ENCODE results near the gene DNPH1.

The DNPH1 gene

GRCh38 chr6:43243664-43244321 is 14.5 kb upstream of the DNPH1 start:
- no peak for DNase-seq (ENCODE audit: low spot score)

GRCh38 chr6:43242908-43243663 is 13.8 kb upstream of the DNPH1 start, which contains the start of gene TTBK1:
TSS of gene TTBK1 (plus strand) at chr6:43243481. CDS start at chr6:43246661, 3,180 bp downstream.
- DNase-seq (ENCODE audit: low spot score): no peak

GRCh38 chr6:43241446-43241845 is 12.2 kb upstream of the DNPH1 start:
- no peak for DNase-seq (ENCODE audit: low spot score)

GRCh38 chr6:43240950-43241349 is 11.7 kb upstream of the DNPH1 start:
- no peak for DNase-seq (ENCODE audit: low spot score)

GRCh38 chr6:43239054-43239453 is 9.8 kb upstream of the DNPH1 start:
- DNase-seq (ENCODE audit: low spot score): no peak

- DNase-seq (ENCODE audit: low spot score): no peak
Observed at GRCh38 chr6:43235841-43236240, 6.6 kb upstream of the DNPH1 start.

GRCh38 chr6:43231735-43232450 is 2.6 kb upstream of the DNPH1 start:
- DNase-seq (ENCODE audit: low spot score): no peak

GRCh38 chr6:43231053-43231452 is 1.8 kb upstream of the DNPH1 start:
- DNase-seq (ENCODE audit: low spot score): no peak

GRCh38 chr6:43229803-43230620 is 731 bp upstream of the DNPH1 start:
- DNase-seq (ENCODE audit: low spot score): no peak

- no peak for DNase-seq (ENCODE audit: low spot score)
Observed at GRCh38 chr6:43226192-43226851, 3.0 kb downstream of the DNPH1 start.

- no peak for DNase-seq (ENCODE audit: low spot score)
Observed at GRCh38 chr6:43223175-43223574, 6.1 kb downstream of the DNPH1 start.

- no peak for DNase-seq (ENCODE audit: low spot score)
Observed at GRCh38 chr6:43222418-43223059, 6.7 kb downstream of the DNPH1 start.

- no peak for DNase-seq (ENCODE audit: low spot score)
Observed at GRCh38 chr6:43221046-43221972, 8.0 kb downstream of the DNPH1 start.

- no peak for DNase-seq (ENCODE audit: low spot score)
Observed at GRCh38 chr6:43220439-43220951, 8.8 kb downstream of the DNPH1 start.

- no peak for DNase-seq (ENCODE audit: low spot score)
Observed at GRCh38 chr6:43219814-43220213, 9.5 kb downstream of the DNPH1 start.

GRCh38 chr6:43219119-43219518 is 10.2 kb downstream of the DNPH1 start:
- DNase-seq (ENCODE audit: low spot score): no peak

- no peak for DNase-seq (ENCODE audit: low spot score)
Observed at GRCh38 chr6:43217351-43217750, 11.9 kb downstream of the DNPH1 start.

GRCh38 chr6:43216200-43216599 is 13.1 kb downstream of the DNPH1 start:
- DNase-seq (ENCODE audit: low spot score): no peak

- no peak for DNase-seq (ENCODE audit: low spot score)
Observed at GRCh38 chr6:43215066-43215465, 14.2 kb downstream of the DNPH1 start.

- DNase-seq (ENCODE audit: low spot score): no peak
Observed at GRCh38 chr6:43213431-43213830, 15.8 kb downstream of the DNPH1 start.
